Lower leg skin (tissue), 4 donors: Measurements from ENCODE around the gene HTR1B. TPM values are rescaled to one million over a fixed set of nuclear protein-coding genes. Genes with fewer than 3 reads are reported as not detected.

ENCODE experiments used
- DNase-seq, 2 donors: peaks; one replicate each; pipeline ENCODE4 v3.0.0-alpha.2; 2019; ENCODE audit warnings: low spot score in 2 of 2
- H3K4me3 ChIP-seq: fragments of 200-600 bp; sonication (generic); 2 replicates; pipeline ENCODE4 v1.5.1; 2017; ENCODE audit warnings: mild to moderate bottlenecking, low read depth; ENCODE audit not compliant: poor library complexity, severe bottlenecking
- POLR2A ChIP-seq, 2 donors: fragments of 450-650 bp; IDR thresholded peaks; one replicate each; pipeline ENCODE4 v1.6.1; 2016 to 2017; ENCODE audit warnings: antibody characterized with exemption in 2 of 2, mild to moderate bottlenecking in 1 of 2, moderate library complexity in 1 of 2
- WGBS, 2 donors: methylation state at CpG; one replicate each; pipeline ENCODE4 v1.1.5; 2018; 5-methylcytosine and 5-hydroxymethylcytosine counted together
- intact Hi-C: fragments of 100-400 bp; cut with DNase I; formaldehyde crosslinking; loops from one replicate; pipeline ENCODE4 v1.15.0; 2023; ENCODE audit warnings: low total_unique reads
- total RNA-seq, 4 donors: library from RNA; depleted of rRNA; stranded (reverse); fragments of >200 nt; gene quantifications; one replicate each; pipeline ENCODE4 v1.1.0, GENCODE V29; 2016
- TF ChIP-seq, protein P1 (sequence below), 3 donors: fragments of 450-650 bp; IDR thresholded peaks; one replicate each; pipeline ENCODE4 v1.5.1; 2016; ENCODE audit warnings: antibody characterized with exemption in 3 of 3, mild to moderate bottlenecking in 3 of 3, moderate library complexity in 2 of 3

Gene HTR1B
- total RNA-seq, 4 donors from 2014 or later: 0.39 TPM; not detected in 3

DNA sequence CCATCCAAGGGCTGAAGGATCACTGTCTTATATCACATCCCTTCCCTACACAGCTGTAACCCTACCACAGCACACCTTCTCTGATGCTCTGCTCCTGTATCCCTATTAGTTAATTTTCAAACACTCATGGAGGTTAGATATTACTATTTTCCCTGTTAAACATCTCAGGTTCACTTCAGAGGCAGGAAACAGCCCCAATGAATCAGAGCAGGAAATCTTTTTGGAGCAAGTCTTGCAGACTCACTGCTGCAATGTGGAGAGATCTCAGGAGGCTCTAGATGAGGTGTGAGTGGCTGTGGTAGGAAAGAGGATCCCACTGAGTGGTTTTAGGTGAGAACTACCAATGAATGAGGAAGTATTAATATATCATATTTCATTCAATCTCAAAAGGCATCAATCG, 19.7 kb upstream of the HTR1B start:
- intact Hi-C loops: no loop called here
- WGBS, 2 donors: 71 to 81% methylated on average over 1 of the region's 1 CpG

DNA sequence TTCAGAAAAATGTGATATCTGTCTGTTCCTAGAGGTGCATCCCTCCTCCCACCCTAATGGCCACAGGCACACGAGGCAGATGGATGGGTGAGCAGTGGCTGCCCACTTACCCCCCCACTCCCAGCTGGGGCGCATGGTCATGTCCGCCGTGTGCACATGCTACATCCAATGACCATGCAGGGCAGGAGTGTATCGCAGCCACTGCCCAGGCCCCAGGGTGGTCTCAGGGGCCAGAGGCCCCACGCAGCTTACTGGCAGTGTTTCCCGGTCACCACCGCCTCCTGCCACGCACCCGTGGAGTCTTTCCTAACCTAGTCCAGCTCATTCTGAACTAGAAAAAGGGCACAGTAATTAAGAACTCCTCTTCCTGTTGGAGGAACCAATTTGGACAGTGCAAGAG, 11.7 kb upstream of the HTR1B start:
- WGBS, 2 donors: 95% methylated on average over 10 of the region's 10 CpGs
- no peak for TF ChIP-seq POLR2A (IDR thresholded peaks at IDR 0.05)
- TF ChIP-seq, protein P1, sequence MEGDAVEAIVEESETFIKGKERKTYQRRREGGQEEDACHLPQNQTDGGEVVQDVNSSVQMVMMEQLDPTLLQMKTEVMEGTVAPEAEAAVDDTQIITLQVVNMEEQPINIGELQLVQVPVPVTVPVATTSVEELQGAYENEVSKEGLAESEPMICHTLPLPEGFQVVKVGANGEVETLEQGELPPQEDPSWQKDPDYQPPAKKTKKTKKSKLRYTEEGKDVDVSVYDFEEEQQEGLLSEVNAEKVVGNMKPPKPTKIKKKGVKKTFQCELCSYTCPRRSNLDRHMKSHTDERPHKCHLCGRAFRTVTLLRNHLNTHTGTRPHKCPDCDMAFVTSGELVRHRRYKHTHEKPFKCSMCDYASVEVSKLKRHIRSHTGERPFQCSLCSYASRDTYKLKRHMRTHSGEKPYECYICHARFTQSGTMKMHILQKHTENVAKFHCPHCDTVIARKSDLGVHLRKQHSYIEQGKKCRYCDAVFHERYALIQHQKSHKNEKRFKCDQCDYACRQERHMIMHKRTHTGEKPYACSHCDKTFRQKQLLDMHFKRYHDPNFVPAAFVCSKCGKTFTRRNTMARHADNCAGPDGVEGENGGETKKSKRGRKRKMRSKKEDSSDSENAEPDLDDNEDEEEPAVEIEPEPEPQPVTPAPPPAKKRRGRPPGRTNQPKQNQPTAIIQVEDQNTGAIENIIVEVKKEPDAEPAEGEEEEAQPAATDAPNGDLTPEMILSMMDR (IDR thresholded peaks at IDR 0.05): no peak
- DNase-seq: no peak
- H3K4me3 ChIP-seq: no peak overlapping the region
- intact Hi-C loops: no loop called here

More for the DNA sequence above, 19.7 kb upstream of the HTR1B start:
- no peak for TF ChIP-seq POLR2A (IDR thresholded peaks at IDR 0.05)
- TF ChIP-seq, protein P1 (IDR thresholded peaks at IDR 0.05): no peak
- no peak for DNase-seq
- H3K4me3 ChIP-seq: no peak overlapping the region

DNA sequence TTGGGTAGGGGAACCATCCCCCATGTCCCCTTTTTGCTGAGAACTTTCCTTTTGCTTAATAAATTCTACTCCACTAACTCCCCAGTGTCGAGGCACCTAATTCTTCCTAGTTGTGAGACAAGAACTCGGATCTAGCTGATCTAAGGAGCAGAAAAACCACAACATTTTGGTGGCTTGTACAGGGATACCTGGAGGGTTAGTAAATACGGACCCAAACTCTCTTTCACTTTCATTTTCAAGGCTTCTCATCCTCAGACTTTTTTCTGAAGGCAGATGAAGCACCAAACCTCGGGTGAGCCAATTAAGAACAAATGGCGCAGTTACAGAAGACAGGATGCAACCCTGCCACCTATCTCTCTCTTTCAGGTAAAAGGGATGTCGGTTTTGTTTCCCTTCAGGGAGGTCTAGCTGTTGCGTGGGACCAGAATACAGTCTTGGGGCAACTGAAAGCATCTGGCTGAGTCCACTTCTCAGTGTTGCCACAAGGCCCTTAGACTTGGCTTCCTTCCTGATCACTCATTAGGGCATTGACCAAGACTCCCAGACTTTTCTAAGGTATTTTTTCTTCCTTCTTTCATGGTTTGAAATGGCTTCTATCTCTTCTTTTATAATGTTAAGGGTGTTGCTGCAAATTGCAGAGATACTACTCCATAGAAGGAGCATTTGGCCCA, 11.1 kb upstream of the HTR1B start:
- WGBS, 2 donors: 80 to 84% methylated on average over 7 of the region's 7 CpGs
- no peak overlapping the region for H3K4me3 ChIP-seq
- TF ChIP-seq, protein P1 (IDR thresholded peaks at IDR 0.05): no peak
- no peak for TF ChIP-seq POLR2A (IDR thresholded peaks at IDR 0.05)
- DNase-seq: no peak
- intact Hi-C loops: no loop called here

DNA sequence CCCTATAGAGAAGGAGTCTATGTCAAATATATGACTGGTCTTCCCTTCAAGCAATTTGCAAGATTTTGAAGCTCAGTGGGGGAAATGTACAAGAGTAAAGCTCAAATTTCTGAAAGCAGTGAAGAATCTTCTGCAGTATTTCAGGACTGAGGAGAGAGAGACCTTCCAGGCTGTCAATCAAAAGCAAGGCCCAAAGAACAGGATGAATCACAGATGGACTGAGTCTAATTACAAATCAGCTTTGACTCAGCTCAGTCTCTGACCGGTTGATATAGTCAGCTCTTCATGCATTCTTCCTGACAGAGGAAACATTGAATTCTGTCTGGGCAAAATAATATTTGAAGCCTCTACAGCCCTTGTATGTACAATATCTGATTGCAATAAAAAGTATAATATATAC, 7.7 kb upstream of the HTR1B start:
- H3K4me3 ChIP-seq: no peak overlapping the region
- 79 to 84% methylated on average over 1 of the region's 1 CpG for WGBS, 2 donors
- DNase-seq: no peak
- intact Hi-C loops: no loop called here
- no peak for TF ChIP-seq POLR2A (IDR thresholded peaks at IDR 0.05)
- TF ChIP-seq, protein P1 (IDR thresholded peaks at IDR 0.05): no peak

DNA sequence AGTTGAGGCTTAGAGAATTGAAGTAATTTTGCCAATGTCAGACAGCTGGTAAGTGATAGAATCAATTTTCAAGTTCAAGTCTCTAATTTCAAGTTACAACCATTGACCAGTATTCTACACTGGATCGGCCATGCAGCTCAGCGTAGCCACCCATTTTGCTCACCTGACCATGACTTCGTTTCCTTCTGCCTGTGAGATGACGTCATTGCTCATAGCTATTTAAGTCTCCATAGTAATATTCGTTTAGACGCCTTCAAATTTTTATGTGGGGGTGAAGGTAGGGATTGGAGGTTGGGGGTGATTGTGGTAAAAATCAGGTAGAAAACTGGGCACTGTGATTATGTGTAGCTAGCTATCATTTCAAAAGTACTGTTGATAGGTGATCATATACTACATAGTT, 5.6 kb upstream of the HTR1B start:
- TF ChIP-seq POLR2A (IDR thresholded peaks at IDR 0.05): no peak
- TF ChIP-seq, protein P1 (IDR thresholded peaks at IDR 0.05): no peak
- intact Hi-C loops: no loop called here
- WGBS, 2 donors: 85 to 88% methylated on average over 6 of the region's 6 CpGs
- H3K4me3 ChIP-seq: no peak overlapping the region
- no peak for DNase-seq
